Smooth muscle cell (in vitro differentiated cells): ENCODE measurements around the gene PROK1. TPM values are rescaled to one million over a fixed set of nuclear protein-coding genes. Genes with fewer than 3 reads are reported as not detected.

Source experiments
- DNase-seq: peaks from one replicate; lab custom pipeline; 2025; ENCODE audit not compliant: unreplicated experiment; lab: John Stamatoyannopoulos, UW
- H2AFZ ChIP-seq: fragments of 200-600 bp; sonication (generic); 2 replicates; pipeline ENCODE4 v1.6.0; 2016; ENCODE audit warnings: antibody characterized with exemption, low read depth, mild to moderate bottlenecking
- H3F3A ChIP-seq: fragments of 200-600 bp; sonication (generic); 2 replicates; pipeline ENCODE4 v1.6.0; 2017; ENCODE audit warnings: antibody characterized with exemption, low read depth
- H3K27ac ChIP-seq: fragments of 200-600 bp; sonication (generic); 2 replicates; pipeline ENCODE4 v1.5.1; 2016; ENCODE audit warnings: low read depth, mild to moderate bottlenecking
- H3K27me3 ChIP-seq: fragments of 200-600 bp; sonication (generic); 2 replicates; pipeline ENCODE4 v1.6.1; 2016; ENCODE audit warnings: low read depth, mild to moderate bottlenecking
- H3K36me3 ChIP-seq: fragments of 200-600 bp; sonication (generic); 2 replicates; pipeline ENCODE4 v1.5.1; 2016; ENCODE audit warnings: low read depth
- H3K4me1 ChIP-seq: fragments of 200-600 bp; sonication (generic); 2 replicates; pipeline ENCODE4 v1.5.1; 2016; ENCODE audit warnings: low read depth
- H3K4me2 ChIP-seq: fragments of 200-600 bp; sonication (generic); 2 replicates; pipeline ENCODE4 v1.6.0; 2016; ENCODE audit warnings: mild to moderate bottlenecking
- H3K4me3 ChIP-seq: fragments of 200-600 bp; sonication (generic); 2 replicates; pipeline ENCODE4 v1.5.1; 2016; ENCODE audit warnings: mild to moderate bottlenecking
- H3K79me2 ChIP-seq: fragments of 200-600 bp; sonication (generic); 2 replicates; pipeline ENCODE4 v1.6.0; 2016; ENCODE audit warnings: low read depth, mild to moderate bottlenecking
- H3K9ac ChIP-seq: fragments of 200-600 bp; sonication (generic); 2 replicates; pipeline ENCODE4 v1.6.0; 2016; ENCODE audit warnings: low read depth
- H3K9me3 ChIP-seq: fragments of 200-600 bp; sonication (generic); replicated peaks from 2 replicates; pipeline ENCODE4 v1.5.1; 2016; ENCODE audit warnings: low read depth
- H4K20me1 ChIP-seq: fragments of 200-600 bp; sonication (generic); 2 replicates; pipeline ENCODE4 v1.6.0; 2016; ENCODE audit warnings: low read depth
- WGBS: methylation state at CpG from one replicate; pipeline ENCODE4 v1.1.7; 2016; ENCODE audit warnings: low lambda C conversion rate; 5-methylcytosine and 5-hydroxymethylcytosine counted together
- polyA plus RNA-seq: library from polyadenylated mRNA; unstranded; fragments of >200 nt; fragmentation: Nextera tagmentation; extraction: Ambion mirVana; gene quantifications from 2 replicates; pipeline ENCODE4 v1.2.1, GENCODE V29; 2016
- total RNA-seq: library from RNA; depleted of rRNA; stranded (reverse); fragments of >200 nt; gene quantifications from 2 replicates; pipeline ENCODE4 v1.2.3, GENCODE V29; 2014
- TF ChIP-seq, protein P1 (sequence below): fragments of 200-600 bp; sonication (generic); IDR thresholded peaks from 2 replicates; pipeline ENCODE4 v1.5.1; 2017; ENCODE audit warnings: borderline replicate concordance, mild to moderate bottlenecking, antibody characterized with exemption; ENCODE audit not compliant: insufficient read depth, poor library complexity, severe bottlenecking

The PROK1 gene
- total and polyA plus RNA-seq, 2 experiments from 2014 or later: 43.0 to 69.5 TPM

DNA sequence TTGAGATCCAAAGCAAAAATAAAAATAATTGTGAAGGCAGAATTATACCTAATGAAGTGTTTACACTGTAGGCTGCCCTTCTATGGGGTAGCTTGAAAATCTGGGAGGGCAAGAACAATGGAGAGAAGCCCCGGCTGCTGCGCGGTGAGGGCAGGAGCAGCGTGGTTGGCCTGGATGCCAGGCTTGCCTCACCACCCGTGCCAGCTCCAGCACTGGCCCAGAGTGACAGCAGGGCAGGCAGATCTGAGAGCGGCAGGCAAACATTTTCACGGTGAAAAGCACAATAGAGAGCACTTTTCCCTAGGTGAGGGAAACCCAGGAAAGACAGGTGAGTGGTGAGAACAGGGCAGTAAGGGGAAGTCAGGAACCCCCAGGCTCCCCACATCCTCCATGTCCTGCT, 1.4 kb downstream of the PROK1 start:
- no peak overlapping the region for H2AFZ ChIP-seq
- no peaks in the 10 kb centered on the region for H3K27me3 ChIP-seq
- DNase-seq: no peak
- no peak overlapping the region for H3K27ac ChIP-seq
- no peaks in the 10 kb centered on the region for H3K9me3 ChIP-seq
- H3K36me3 ChIP-seq: no peaks in the 10 kb centered on the region
- no peaks in the 10 kb centered on the region for H3K4me1 ChIP-seq
- no peaks in the 10 kb centered on the region for H4K20me1 ChIP-seq
- no peak overlapping the region for H3K4me3 ChIP-seq
- peaks cover 10% of the 10 kb centered on the region for H3K79me2 ChIP-seq
- peak overlapping the region; percentile 69 for H3K4me2 ChIP-seq
- 89% methylated on average over 7 of the region's 7 CpGs for WGBS
- TF ChIP-seq, protein P1, sequence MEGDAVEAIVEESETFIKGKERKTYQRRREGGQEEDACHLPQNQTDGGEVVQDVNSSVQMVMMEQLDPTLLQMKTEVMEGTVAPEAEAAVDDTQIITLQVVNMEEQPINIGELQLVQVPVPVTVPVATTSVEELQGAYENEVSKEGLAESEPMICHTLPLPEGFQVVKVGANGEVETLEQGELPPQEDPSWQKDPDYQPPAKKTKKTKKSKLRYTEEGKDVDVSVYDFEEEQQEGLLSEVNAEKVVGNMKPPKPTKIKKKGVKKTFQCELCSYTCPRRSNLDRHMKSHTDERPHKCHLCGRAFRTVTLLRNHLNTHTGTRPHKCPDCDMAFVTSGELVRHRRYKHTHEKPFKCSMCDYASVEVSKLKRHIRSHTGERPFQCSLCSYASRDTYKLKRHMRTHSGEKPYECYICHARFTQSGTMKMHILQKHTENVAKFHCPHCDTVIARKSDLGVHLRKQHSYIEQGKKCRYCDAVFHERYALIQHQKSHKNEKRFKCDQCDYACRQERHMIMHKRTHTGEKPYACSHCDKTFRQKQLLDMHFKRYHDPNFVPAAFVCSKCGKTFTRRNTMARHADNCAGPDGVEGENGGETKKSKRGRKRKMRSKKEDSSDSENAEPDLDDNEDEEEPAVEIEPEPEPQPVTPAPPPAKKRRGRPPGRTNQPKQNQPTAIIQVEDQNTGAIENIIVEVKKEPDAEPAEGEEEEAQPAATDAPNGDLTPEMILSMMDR: no peak
- no peak overlapping the region for H3K9ac ChIP-seq
- no peaks in the 10 kb centered on the region for H3F3A ChIP-seq

DNA sequence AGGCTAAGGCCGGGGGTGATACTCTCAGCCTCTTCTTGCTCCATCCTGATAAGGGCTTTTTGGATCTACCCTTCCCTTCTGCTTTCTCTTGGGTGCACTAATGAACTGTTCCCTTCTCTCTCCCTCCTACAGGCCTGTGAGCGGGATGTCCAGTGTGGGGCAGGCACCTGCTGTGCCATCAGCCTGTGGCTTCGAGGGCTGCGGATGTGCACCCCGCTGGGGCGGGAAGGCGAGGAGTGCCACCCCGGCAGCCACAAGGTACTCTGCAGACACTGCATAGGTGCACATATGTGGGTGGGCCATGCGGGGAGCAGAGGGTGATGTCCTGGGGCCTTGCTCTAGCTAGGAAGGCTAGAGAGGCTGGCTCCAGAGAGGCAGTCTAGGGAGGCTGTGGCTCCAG, 2.9 kb downstream of the PROK1 start:
- WGBS: 96% methylated on average over 9 of the region's 9 CpGs
- no peaks in the 10 kb centered on the region for H4K20me1 ChIP-seq
- no peaks in the 10 kb centered on the region for H3K4me1 ChIP-seq
- no peak overlapping the region for H3K9ac ChIP-seq
- H3K4me2 ChIP-seq: no peak overlapping the region
- no peak overlapping the region for H3K27ac ChIP-seq
- DNase-seq: no peak
- H3F3A ChIP-seq: no peaks in the 10 kb centered on the region
- H3K36me3 ChIP-seq: no peaks in the 10 kb centered on the region
- peaks cover 10% of the 10 kb centered on the region for H3K79me2 ChIP-seq
- no peak overlapping the region for H2AFZ ChIP-seq
- H3K9me3 ChIP-seq: no peaks in the 10 kb centered on the region
- TF ChIP-seq, protein P1: no peak
- H3K4me3 ChIP-seq: no peak overlapping the region
- H3K27me3 ChIP-seq: no peaks in the 10 kb centered on the region

DNA sequence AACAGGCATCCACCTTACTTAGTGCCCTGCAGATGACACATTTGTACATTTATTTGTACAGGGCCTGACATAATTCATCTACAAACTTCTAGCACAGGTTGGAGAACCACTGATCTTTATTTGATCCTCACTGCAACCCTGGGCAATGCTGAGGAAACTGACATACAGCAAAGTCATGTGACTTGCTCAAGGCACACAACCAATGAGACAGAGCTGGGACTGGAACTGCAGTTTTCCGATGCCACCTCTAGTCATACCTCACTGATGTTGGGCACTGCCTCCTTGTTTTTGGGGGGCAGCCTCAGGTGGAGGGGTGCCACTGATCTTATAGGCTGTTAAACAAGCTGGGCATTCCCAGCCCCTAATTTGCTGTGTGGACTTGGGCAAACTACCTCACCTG, 3.4 kb downstream of the PROK1 start:
- Histone ChIP-seq H3K27ac (no peak overlapping the region), H4K20me1 (no peaks in the 10 kb centered on the region), H3K79me2 (peaks cover 10% of the 10 kb centered on the region), H2AFZ (no peak overlapping the region), H3F3A (no peaks in the 10 kb centered on the region), H3K4me2 (no peak overlapping the region), H3K9ac (no peak overlapping the region), H3K27me3 (no peaks in the 10 kb centered on the region), H3K4me3 (no peak overlapping the region), H3K9me3 (no peaks in the 10 kb centered on the region), H3K4me1 (no peaks in the 10 kb centered on the region), H3K36me3 (no peaks in the 10 kb centered on the region)
- WGBS: 94% methylated on average over 1 of the region's 1 CpG
- TF ChIP-seq, protein P1: no peak
- DNase-seq: no peak

DNA sequence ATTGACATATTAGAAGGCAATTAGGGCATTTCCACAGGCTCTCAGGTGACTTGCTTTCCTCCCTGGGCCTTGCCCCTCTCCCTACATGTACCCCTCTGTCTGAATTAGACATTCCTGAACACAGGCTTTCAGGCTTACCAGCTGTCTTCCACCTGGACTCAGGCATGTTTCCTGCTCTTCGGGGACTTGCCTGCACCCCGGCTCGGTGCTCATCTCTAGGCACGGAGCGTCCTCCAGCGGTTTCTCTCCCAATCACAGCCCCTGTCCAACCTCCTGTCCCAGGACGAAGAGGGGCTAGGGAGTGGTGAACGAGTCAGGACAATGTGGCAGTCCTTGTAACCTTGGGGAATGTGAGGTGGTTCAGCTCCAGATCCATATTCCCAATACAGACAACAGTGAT, 4.2 kb downstream of the PROK1 start:
- no peak overlapping the region for H3K9ac ChIP-seq
- TF ChIP-seq, protein P1: no peak

More for the DNA sequence above, 4.2 kb downstream of the PROK1 start:
- Histone ChIP-seq H3K4me3 (no peak overlapping the region), H3K79me2 (peaks cover 10% of the 10 kb centered on the region), H4K20me1 (no peaks in the 10 kb centered on the region), H3F3A (no peaks in the 10 kb centered on the region), H3K4me1 (no peaks in the 10 kb centered on the region), H2AFZ (no peak overlapping the region), H3K9me3 (no peaks in the 10 kb centered on the region), H3K36me3 (no peaks in the 10 kb centered on the region), H3K4me2 (no peak overlapping the region), H3K27ac (no peak overlapping the region), H3K27me3 (no peaks in the 10 kb centered on the region)
- no peak for DNase-seq
- 49% methylated on average over 8 of the region's 8 CpGs for WGBS
